Neural progenitor cell (in vitro differentiated cells): ENCODE measurements around the gene NRG3. TPM values are rescaled to one million over a fixed set of nuclear protein-coding genes. Genes with fewer than 3 reads are reported as not detected.
A peak's percentile ranks its signal among the peaks of the same experiment; 100 is the strongest.

Experiments used
- DNase-seq: peaks from one replicate; pipeline ENCODE4 v3.0.0-alpha.2; 2016; ENCODE audit warnings: low spot score
- H2AFZ ChIP-seq: fragments of 200-600 bp; sonication (generic); replicated peaks from 2 replicates; pipeline ENCODE4 v1.6.1; 2016; ENCODE audit warnings: antibody characterized with exemption
- H3F3A ChIP-seq: fragments of 200-600 bp; sonication (generic); 2 replicates; pipeline ENCODE4 v1.6.1; 2016; ENCODE audit warnings: antibody characterized with exemption, low read depth
- H3K27ac ChIP-seq: fragments of 200-600 bp; sonication (generic); 2 replicates; pipeline ENCODE4 v1.5.1; 2016; ENCODE audit warnings: mild to moderate bottlenecking
- H3K27me3 ChIP-seq: fragments of 200-600 bp; sonication (generic); 2 replicates; pipeline ENCODE4 v1.6.1; 2016; ENCODE audit warnings: mild to moderate bottlenecking, moderate library complexity
- H3K36me3 ChIP-seq: fragments of 200-600 bp; sonication (generic); 2 replicates; pipeline ENCODE4 v1.5.1; 2016
- H3K4me1 ChIP-seq: fragments of 200-600 bp; sonication (generic); 2 replicates; pipeline ENCODE4 v1.6.1; 2016; ENCODE audit warnings: mixed run types
- H3K4me2 ChIP-seq: fragments of 200-600 bp; sonication (generic); 2 replicates; pipeline ENCODE4 v1.6.1; 2016
- H3K4me3 ChIP-seq: fragments of 200-600 bp; sonication (generic); 2 replicates; pipeline ENCODE4 v1.5.1; 2016
- H3K79me2 ChIP-seq: fragments of 200-600 bp; sonication (generic); 2 replicates; pipeline ENCODE4 v1.6.1; 2016; ENCODE audit warnings: low read depth
- H3K9ac ChIP-seq: fragments of 200-600 bp; sonication (generic); 2 replicates; pipeline ENCODE4 v1.6.1; 2016
- H3K9me3 ChIP-seq: fragments of 200-600 bp; sonication (generic); 2 replicates; pipeline ENCODE4 v1.5.1; 2016; ENCODE audit warnings: low read depth
- H4K20me1 ChIP-seq: fragments of 200-600 bp; sonication (generic); 2 replicates; pipeline ENCODE4 v1.6.1; 2016; ENCODE audit warnings: low read depth
- H3K27ac Mint-ChIP-seq: 3 replicates; pipeline ENCODE4 v1.8.0; 2021; ENCODE audit warnings: mixed read lengths
- H3K27me3 Mint-ChIP-seq: 2 replicates; pipeline ENCODE4 v1.8.0; 2022; ENCODE audit warnings: low read depth, mild to moderate bottlenecking, inconsistent platforms, moderate library complexity, mixed read lengths; ENCODE audit not compliant: insufficient read depth
- H3K36me3 Mint-ChIP-seq: 3 replicates; pipeline ENCODE4 v1.8.0; 2021; ENCODE audit warnings: mixed read lengths
- H3K4me1 Mint-ChIP-seq: 3 replicates; pipeline ENCODE4 v1.8.0; 2021; ENCODE audit warnings: mixed read lengths
- H3K4me3 Mint-ChIP-seq: 3 replicates; pipeline ENCODE4 v1.8.0; 2021; ENCODE audit warnings: mild to moderate bottlenecking, moderate library complexity, mixed read lengths
- H3K9me3 Mint-ChIP-seq: 3 replicates; pipeline ENCODE4 v1.8.0; 2020; ENCODE audit warnings: mixed read lengths
- EZH2 ChIP-seq: fragments of 200-600 bp; sonication (generic); IDR thresholded peaks from 2 replicates; pipeline ENCODE4 v1.6.1; 2017; ENCODE audit warnings: antibody characterized with exemption, mild to moderate bottlenecking, moderate library complexity
- EZH2phosphoT487 ChIP-seq: fragments of 200-600 bp; sonication (generic); IDR thresholded peaks from 2 replicates; pipeline ENCODE4 v1.6.1; 2017; ENCODE audit warnings: antibody characterized with exemption
- total RNA-seq: library from RNA; depleted of rRNA; stranded (reverse); fragments of >200 nt; gene quantifications from 2 replicates; pipeline ENCODE4 v1.2.3, GENCODE V29; 2015; ENCODE audit warnings: low replicate concordance
- TF ChIP-seq, protein P1 (sequence below): fragments of 200-600 bp; sonication (generic); IDR thresholded peaks from 2 replicates; pipeline ENCODE4 v1.5.1; 2017; ENCODE audit warnings: antibody characterized with exemption, mild to moderate bottlenecking

The NRG3 gene
- total RNA-seq, 1 donor from 2014 or later: 1.9 TPM

- H3K27me3 ChIP-seq: no peaks in the 10 kb centered on the region
- TF ChIP-seq EZH2phosphoT487 (no peak), EZH2 (no peak)
- TF ChIP-seq, protein P1, sequence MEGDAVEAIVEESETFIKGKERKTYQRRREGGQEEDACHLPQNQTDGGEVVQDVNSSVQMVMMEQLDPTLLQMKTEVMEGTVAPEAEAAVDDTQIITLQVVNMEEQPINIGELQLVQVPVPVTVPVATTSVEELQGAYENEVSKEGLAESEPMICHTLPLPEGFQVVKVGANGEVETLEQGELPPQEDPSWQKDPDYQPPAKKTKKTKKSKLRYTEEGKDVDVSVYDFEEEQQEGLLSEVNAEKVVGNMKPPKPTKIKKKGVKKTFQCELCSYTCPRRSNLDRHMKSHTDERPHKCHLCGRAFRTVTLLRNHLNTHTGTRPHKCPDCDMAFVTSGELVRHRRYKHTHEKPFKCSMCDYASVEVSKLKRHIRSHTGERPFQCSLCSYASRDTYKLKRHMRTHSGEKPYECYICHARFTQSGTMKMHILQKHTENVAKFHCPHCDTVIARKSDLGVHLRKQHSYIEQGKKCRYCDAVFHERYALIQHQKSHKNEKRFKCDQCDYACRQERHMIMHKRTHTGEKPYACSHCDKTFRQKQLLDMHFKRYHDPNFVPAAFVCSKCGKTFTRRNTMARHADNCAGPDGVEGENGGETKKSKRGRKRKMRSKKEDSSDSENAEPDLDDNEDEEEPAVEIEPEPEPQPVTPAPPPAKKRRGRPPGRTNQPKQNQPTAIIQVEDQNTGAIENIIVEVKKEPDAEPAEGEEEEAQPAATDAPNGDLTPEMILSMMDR: no peak
- H4K20me1 ChIP-seq: no peaks in the 10 kb centered on the region
- H3K36me3 ChIP-seq: no peaks in the 10 kb centered on the region
- DNase-seq: peak; percentile 33
- Mint-ChIP-seq H3K9me3 (peaks cover 2% of the 10 kb centered on the region), H3K4me3 (no peak overlapping the region), H3K36me3 (no peaks in the 10 kb centered on the region), H3K27ac (no peak overlapping the region), H3K4me1 (peaks cover 23% of the 10 kb centered on the region), H3K27me3 (no peaks in the 10 kb centered on the region)
- no peak overlapping the region for H3K4me3 ChIP-seq
- H3K4me1 ChIP-seq: peaks cover 32% of the 10 kb centered on the region
- peak overlapping the region; percentile 57 for H3K27ac ChIP-seq
- no peak overlapping the region for H3K9ac ChIP-seq
- H3K4me2 ChIP-seq: peak overlapping the region; percentile 33
- H2AFZ ChIP-seq: no peak overlapping the region
- H3K79me2 ChIP-seq: no peaks in the 10 kb centered on the region
- H3K9me3 ChIP-seq: no peaks in the 10 kb centered on the region
- H3F3A ChIP-seq: peaks cover 17% of the 10 kb centered on the region
These were observed 597.7 kb downstream of the NRG3 start for GRCh38 chr10:82472406-82473335.

- no peak overlapping the region for H3K27ac Mint-ChIP-seq
- no peak for TF ChIP-seq EZH2phosphoT487
- TF ChIP-seq, protein P1: no peak
- TF ChIP-seq EZH2: no peak
- Histone ChIP-seq H3K4me1 (peaks cover 11% of the 10 kb centered on the region), H3K79me2 (no peaks in the 10 kb centered on the region), H3K27ac (no peak overlapping the region), H4K20me1 (no peaks in the 10 kb centered on the region), H3F3A (peaks cover 2% of the 10 kb centered on the region), H2AFZ (no peak overlapping the region), H3K9ac (no peak overlapping the region), H3K36me3 (no peaks in the 10 kb centered on the region), H3K4me2 (no peak overlapping the region), H3K4me3 (no peak overlapping the region), H3K9me3 (no peaks in the 10 kb centered on the region), H3K27me3 (no peaks in the 10 kb centered on the region)
- H3K4me1 Mint-ChIP-seq: peaks cover 3% of the 10 kb centered on the region
- H3K36me3 Mint-ChIP-seq: no peaks in the 10 kb centered on the region
- no peaks in the 10 kb centered on the region for H3K27me3 Mint-ChIP-seq
- peaks cover 6% of the 10 kb centered on the region for H3K9me3 Mint-ChIP-seq
- DNase-seq: no peak
- H3K4me3 Mint-ChIP-seq: no peak overlapping the region
These were observed 602.8 kb downstream of the NRG3 start for GRCh38 chr10:82477776-82478175.

DNA sequence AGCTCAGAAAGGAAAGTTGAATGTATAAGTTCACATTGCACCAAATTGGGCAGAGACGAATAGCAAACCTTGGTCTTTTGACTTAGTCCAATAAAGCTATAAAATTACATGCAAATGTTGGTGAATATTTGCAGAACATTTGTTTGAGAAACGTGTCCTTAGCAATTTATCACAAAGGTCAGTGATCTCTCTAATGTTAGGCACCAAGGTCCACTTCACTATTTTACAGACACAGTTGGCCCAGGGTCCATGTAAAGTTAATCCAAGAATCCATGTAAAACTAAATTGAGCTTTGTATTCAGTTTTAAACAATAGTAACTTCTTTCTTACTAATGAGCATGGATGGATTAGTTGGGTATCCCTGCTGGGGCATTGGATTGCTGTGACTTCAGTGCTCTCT lies 617.7 kb downstream of the NRG3 start:
- H3F3A ChIP-seq: no peaks in the 10 kb centered on the region

More for the DNA sequence above, 617.7 kb downstream of the NRG3 start:
- Mint-ChIP-seq H3K9me3 (no peaks in the 10 kb centered on the region), H3K27ac (no peak overlapping the region), H3K4me1 (peaks cover 3% of the 10 kb centered on the region), H3K4me3 (no peak overlapping the region), H3K27me3 (no peaks in the 10 kb centered on the region), H3K36me3 (no peaks in the 10 kb centered on the region)
- H3K4me2 ChIP-seq: no peak overlapping the region
- H4K20me1 ChIP-seq: no peaks in the 10 kb centered on the region
- H3K4me1 ChIP-seq: peaks cover 6% of the 10 kb centered on the region
- H3K9ac ChIP-seq: no peak overlapping the region
- no peak for TF ChIP-seq EZH2
- TF ChIP-seq EZH2phosphoT487: no peak
- TF ChIP-seq, protein P1: no peak
- no peak overlapping the region for H3K4me3 ChIP-seq
- DNase-seq: peak; percentile 20
- no peak overlapping the region for H2AFZ ChIP-seq
- no peak overlapping the region for H3K27ac ChIP-seq
- no peaks in the 10 kb centered on the region for H3K36me3 ChIP-seq
- no peaks in the 10 kb centered on the region for H3K79me2 ChIP-seq
- H3K9me3 ChIP-seq: no peaks in the 10 kb centered on the region
- no peaks in the 10 kb centered on the region for H3K27me3 ChIP-seq
